ENCODE data around the gene UBL4A.

The UBL4A gene

DNA sequence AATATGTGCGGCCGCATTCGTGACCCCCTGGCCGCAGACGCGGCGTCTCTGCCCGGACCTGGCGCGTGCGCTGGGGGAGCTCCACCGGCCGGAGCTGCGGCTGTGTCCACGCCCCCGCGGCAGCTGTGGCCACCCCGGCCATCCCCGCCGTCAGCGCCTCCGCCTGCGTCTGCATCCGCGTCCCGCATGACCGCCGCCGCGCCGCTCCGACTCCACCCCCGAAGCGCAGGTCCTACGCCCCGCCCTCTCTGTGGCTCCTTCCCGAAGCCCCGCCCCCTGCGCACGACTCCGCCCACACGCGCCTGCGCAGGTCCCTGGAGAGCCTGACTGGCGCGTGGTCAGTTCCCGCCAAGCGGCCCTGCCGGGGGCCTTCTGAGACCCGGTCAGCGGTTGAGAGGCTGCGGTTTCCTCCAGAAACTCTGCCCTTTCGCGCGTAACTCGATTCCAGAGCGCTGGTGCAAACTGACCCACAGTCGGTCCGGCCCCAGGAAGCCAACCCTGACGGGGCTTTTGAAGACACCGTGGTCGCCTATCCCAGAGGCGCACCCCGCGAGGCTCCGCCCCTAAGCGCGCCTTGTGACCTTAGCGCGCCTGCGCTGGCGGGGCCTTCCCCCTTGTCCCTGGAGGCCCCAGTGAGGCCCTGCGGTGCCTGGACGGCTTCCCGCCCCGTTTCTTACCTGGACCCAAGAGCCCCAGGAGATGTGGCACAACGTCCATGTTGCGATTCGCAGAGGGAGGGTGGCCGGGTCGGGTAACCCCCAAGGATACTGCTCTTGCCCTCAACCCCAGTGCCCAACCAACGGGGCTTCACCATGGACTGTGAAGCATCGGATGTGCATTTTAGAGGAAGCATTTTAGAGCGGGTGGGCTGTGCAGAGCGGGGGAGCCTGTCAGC, 7.4 kb downstream of the UBL4A start, which contains the start of gene LAGE3:
TSS of gene LAGE3 (minus strand) at position 554 of the 895 bp plus-strand sequence. CDS start at position 188, 366 bp downstream.
- Mint-ChIP-seq H3K27me3 (no peaks in the 10 kb centered on the region), H3K36me3 (ENCODE audit: low read depth) (peaks cover 12% of the 10 kb centered on the region), H3K4me3 (peak within 1 kb of the TSS; percentile 86), H3K9me3 (no peaks in the 10 kb centered on the region), H3K4me1 (ENCODE audit: low read depth) (peaks cover 26% of the 10 kb centered on the region), H3K27ac (peak within 1 kb of the TSS; percentile 94)

DNA sequence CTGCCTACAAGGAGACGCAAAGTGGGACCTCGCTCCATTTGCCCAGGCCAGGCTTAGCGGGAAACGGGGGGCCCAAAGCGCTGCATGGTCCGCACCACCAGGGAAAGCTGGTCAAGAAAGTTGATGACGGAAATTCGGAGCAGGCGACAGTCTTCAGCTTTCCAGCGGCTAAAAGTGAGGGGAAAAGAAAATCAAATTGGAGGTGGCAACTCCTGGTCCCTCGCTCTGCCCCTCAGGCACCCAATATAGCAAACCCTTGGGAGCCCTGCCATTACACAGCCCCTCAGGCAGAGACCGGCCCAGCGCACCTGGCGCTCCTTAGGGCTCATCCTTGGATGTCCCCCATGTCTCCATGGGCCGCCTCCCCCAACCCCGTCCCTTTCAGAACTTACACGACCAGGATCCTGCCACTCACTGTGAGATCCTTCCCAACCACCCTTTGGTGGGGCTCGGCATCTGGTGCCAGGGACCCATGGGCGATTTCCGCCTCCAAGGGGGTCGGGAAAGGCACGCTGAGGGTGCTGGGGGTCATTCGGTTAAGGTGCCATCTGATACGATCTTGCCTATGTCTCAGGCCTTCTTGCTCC, 8.4 kb downstream of the UBL4A start:
- Mint-ChIP-seq H3K27ac (peak overlapping the region; percentile 55), H3K27me3 (no peaks in the 10 kb centered on the region), H3K4me3 (peak overlapping the region; percentile 86), H3K9me3 (no peaks in the 10 kb centered on the region), H3K36me3 (ENCODE audit: low read depth) (peaks cover 5% of the 10 kb centered on the region), H3K4me1 (ENCODE audit: low read depth) (peaks cover 20% of the 10 kb centered on the region)

GRCh38 chrX:154476821-154477220, 9.6 kb downstream of the UBL4A start:
- peaks cover 20% of the 10 kb centered on the region for H3K4me1 Mint-ChIP-seq (ENCODE audit: low read depth)
- peaks cover 5% of the 10 kb centered on the region for H3K36me3 Mint-ChIP-seq (ENCODE audit: low read depth)
- H3K9me3 Mint-ChIP-seq: no peaks in the 10 kb centered on the region
- no peak overlapping the region for H3K4me3 Mint-ChIP-seq
- H3K27ac Mint-ChIP-seq: no peak overlapping the region
- no peaks in the 10 kb centered on the region for H3K27me3 Mint-ChIP-seq

DNA sequence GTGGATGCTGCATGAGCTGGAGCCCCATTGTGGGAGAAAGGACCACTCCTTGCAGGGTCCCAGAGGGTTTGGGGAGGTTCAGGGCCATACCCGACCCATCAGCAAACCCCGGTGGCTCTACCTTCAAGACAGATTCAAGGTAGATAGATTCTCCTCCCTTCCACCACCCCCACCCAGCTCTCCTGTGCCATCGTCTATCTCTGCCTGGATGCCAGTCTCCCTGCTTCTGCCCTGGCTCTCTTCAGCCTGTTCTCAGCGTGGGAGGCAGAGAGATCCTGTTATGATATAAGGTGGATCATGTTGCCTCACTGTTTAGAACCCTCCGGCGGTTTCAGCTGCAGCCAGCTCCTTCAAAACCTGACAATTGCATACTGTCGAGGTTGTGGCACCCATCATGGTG, 12.7 kb downstream of the UBL4A start:
- Mint-ChIP-seq H3K4me3 (no peak overlapping the region), H3K36me3 (ENCODE audit: low read depth) (peaks cover 5% of the 10 kb centered on the region), H3K27me3 (no peaks in the 10 kb centered on the region), H3K4me1 (ENCODE audit: low read depth) (peaks cover 14% of the 10 kb centered on the region), H3K27ac (no peak overlapping the region), H3K9me3 (no peaks in the 10 kb centered on the region)

- Mint-ChIP-seq H3K4me3 (no peak overlapping the region), H3K27me3 (no peaks in the 10 kb centered on the region), H3K27ac (peak overlapping the region; percentile 45), H3K4me1 (ENCODE audit: low read depth) (peaks cover 10% of the 10 kb centered on the region), H3K9me3 (no peaks in the 10 kb centered on the region), H3K36me3 (ENCODE audit: low read depth) (peaks cover 5% of the 10 kb centered on the region)
Measured at GRCh38 chrX:154472685-154473632, 13.5 kb downstream of the UBL4A start.

- H3K27me3 Mint-ChIP-seq: no peaks in the 10 kb centered on the region
- no peak overlapping the region for H3K27ac Mint-ChIP-seq
- no peaks in the 10 kb centered on the region for H3K9me3 Mint-ChIP-seq
- peaks cover 4% of the 10 kb centered on the region for H3K4me1 Mint-ChIP-seq (ENCODE audit: low read depth)
- H3K4me3 Mint-ChIP-seq: no peak overlapping the region
- peaks cover 5% of the 10 kb centered on the region for H3K36me3 Mint-ChIP-seq (ENCODE audit: low read depth)
Measured at GRCh38 chrX:154471839-154472684, 14.4 kb downstream of the UBL4A start.

DNA sequence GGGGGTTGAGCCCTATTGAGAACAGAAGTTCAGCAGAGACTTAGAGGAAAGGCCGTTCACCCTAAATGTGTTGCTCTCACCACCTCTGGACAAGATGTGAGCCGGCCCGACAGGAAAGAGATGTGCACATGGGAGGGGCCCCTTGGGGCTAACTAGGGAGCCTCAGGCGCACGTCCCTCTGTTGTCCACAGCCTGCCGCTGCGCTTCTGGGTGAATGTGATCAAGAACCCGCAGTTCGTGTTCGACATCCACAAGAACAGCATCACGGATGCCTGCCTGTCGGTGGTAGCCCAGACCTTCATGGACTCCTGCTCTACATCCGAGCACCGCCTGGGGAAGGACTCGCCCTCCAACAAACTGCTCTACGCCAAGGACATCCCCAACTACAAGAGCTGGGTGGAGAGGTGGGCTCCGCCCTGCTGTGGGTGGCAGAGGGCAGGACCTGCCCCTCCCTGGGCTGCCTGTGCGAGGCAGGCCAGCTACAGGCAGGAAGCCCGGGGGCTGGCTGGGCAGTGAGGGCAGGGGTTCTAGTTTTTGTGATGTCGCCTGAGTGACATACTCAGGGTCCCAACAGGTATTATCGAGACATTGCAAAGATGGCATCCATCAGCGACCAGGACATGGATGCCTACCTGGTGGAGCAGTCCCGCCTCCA, 15.4 kb downstream of the UBL4A start:
- no peak overlapping the region for H3K27ac Mint-ChIP-seq

DNA sequence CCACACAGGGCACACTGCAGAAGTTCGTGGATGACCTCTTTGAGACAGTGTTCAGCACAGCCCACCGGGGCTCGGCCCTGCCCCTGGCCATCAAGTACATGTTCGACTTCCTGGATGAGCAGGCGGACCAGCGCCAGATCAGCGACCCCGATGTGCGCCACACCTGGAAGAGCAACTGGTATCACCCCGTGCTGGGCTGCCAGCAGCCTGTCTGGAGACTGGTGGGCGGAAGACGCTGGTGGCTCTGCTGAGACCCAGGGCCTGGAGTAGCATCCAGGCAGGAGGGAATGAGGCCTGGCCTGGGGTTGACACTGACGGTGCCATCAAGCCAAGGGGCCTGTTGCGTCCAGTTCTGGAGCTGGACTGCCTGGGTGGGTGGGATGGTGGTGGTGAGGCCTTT, 16.0 kb downstream of the UBL4A start:
- Mint-ChIP-seq H3K9me3 (no peaks in the 10 kb centered on the region), H3K27ac (no peak overlapping the region), H3K4me3 (no peak overlapping the region), H3K4me1 (ENCODE audit: low read depth) (peaks cover under 1% of the 10 kb centered on the region), H3K27me3 (no peaks in the 10 kb centered on the region), H3K36me3 (ENCODE audit: low read depth) (peaks cover 2% of the 10 kb centered on the region)

More for the DNA sequence above, 15.4 kb downstream of the UBL4A start:
- H3K36me3 Mint-ChIP-seq (ENCODE audit: low read depth): peaks cover 5% of the 10 kb centered on the region
- no peaks in the 10 kb centered on the region for H3K27me3 Mint-ChIP-seq
- peaks cover 4% of the 10 kb centered on the region for H3K4me1 Mint-ChIP-seq (ENCODE audit: low read depth)
- H3K4me3 Mint-ChIP-seq: no peak overlapping the region
- H3K9me3 Mint-ChIP-seq: no peaks in the 10 kb centered on the region

DNA sequence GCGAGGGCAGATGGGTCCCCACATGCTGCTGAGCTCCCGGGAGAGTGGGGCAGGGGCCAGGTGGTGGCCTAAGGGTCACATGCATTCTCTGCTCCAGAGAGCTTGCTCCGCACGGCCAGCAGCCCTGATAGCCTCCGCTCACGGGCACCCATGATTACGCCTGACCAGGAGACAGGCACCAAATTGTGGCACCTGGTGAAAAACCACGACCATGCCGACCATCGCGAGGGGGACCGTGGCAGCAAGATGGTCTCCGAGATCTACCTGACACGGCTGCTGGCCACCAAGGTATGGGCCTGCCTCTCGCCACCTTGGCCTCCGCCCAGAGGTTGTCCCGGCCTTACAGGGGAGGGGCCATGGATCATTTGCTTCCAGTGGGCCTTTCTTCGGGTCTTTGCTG, 16.5 kb downstream of the UBL4A start:
- H3K9me3 Mint-ChIP-seq: no peaks in the 10 kb centered on the region
- H3K4me1 Mint-ChIP-seq (ENCODE audit: low read depth): no peaks in the 10 kb centered on the region
- no peaks in the 10 kb centered on the region for H3K36me3 Mint-ChIP-seq (ENCODE audit: low read depth)
- no peak overlapping the region for H3K27ac Mint-ChIP-seq
- H3K27me3 Mint-ChIP-seq: no peaks in the 10 kb centered on the region
- H3K4me3 Mint-ChIP-seq: no peak overlapping the region

DNA sequence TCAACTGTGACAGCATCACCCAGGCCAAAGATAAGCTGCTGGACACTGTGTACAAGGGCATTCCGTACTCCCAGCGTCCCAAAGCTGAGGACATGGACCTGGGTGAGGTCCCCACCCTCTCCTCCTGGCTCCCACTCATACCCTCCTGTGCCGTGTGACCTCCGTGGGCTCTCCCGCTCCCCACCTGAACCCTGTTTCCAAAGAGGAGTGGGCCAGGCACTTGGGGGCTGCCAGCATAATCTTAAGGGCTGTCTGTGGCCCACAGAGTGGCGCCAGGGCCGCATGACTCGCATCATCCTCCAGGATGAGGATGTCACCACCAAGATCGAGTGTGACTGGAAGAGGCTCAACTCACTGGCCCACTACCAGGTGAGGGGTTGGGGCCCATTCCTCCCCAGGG, 17.3 kb downstream of the UBL4A start:
- no peaks in the 10 kb centered on the region for H3K36me3 Mint-ChIP-seq (ENCODE audit: low read depth)

DNA sequence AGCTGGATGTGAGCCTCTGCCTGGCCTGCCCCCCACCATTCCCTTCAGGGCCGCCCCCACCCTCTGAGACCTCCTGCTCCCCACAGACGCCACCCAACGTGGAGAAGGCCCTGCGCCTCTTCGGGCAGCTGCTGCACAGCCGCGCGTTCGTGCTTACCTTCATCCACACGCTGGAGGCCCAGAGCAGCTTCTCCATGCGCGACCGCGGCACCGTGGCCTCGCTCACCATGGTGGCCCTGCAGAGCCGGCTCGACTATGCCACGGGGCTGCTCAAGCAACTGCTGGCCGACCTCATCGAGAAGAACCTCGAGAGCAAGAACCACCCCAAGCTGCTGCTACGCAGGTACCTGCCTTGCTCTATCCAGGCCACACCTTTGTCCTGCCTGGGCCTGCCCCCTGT, 18.2 kb downstream of the UBL4A start:
- Mint-ChIP-seq H3K9me3 (no peaks in the 10 kb centered on the region), H3K4me3 (no peak overlapping the region), H3K4me1 (ENCODE audit: low read depth) (no peaks in the 10 kb centered on the region), H3K27ac (no peak overlapping the region), H3K27me3 (no peaks in the 10 kb centered on the region), H3K36me3 (ENCODE audit: low read depth) (no peaks in the 10 kb centered on the region)

More for the DNA sequence above, 17.3 kb downstream of the UBL4A start:
- H3K4me3 Mint-ChIP-seq: no peak overlapping the region
- no peaks in the 10 kb centered on the region for H3K27me3 Mint-ChIP-seq
- no peaks in the 10 kb centered on the region for H3K9me3 Mint-ChIP-seq
- H3K4me1 Mint-ChIP-seq (ENCODE audit: low read depth): no peaks in the 10 kb centered on the region
- no peak overlapping the region for H3K27ac Mint-ChIP-seq

DNA sequence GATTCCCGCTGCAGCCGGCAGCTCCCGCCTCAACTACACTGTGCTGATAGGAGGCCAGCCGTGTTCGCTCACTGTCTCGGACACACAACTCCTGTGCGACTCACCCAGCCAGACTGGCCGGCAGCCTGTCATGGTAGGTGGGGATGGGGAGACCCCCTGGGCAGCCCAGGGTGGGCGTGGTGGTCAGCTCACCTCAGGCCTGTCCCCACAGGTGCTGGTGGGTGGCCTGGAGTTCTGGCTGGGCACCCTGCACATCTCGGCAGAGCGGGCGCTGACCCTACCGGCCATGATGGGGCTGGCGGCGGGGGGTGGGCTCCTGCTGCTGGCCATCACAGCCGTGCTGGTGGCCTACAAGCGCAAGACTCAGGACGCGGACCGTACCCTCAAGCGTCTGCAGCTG, 18.9 kb downstream of the UBL4A start:
- no peak overlapping the region for H3K4me3 Mint-ChIP-seq
- no peak overlapping the region for H3K27ac Mint-ChIP-seq
- no peaks in the 10 kb centered on the region for H3K27me3 Mint-ChIP-seq
- H3K36me3 Mint-ChIP-seq (ENCODE audit: low read depth): no peaks in the 10 kb centered on the region
- H3K9me3 Mint-ChIP-seq: no peaks in the 10 kb centered on the region
- no peaks in the 10 kb centered on the region for H3K4me1 Mint-ChIP-seq (ENCODE audit: low read depth)

GRCh38 chrX:154466907-154467306, 19.5 kb downstream of the UBL4A start:
- no peaks in the 10 kb centered on the region for H3K4me1 Mint-ChIP-seq (ENCODE audit: low read depth)
- H3K27ac Mint-ChIP-seq: no peak overlapping the region
- H3K9me3 Mint-ChIP-seq: no peaks in the 10 kb centered on the region
- H3K36me3 Mint-ChIP-seq (ENCODE audit: low read depth): no peaks in the 10 kb centered on the region
- H3K27me3 Mint-ChIP-seq: no peaks in the 10 kb centered on the region
- no peak overlapping the region for H3K4me3 Mint-ChIP-seq

- H3K9me3 Mint-ChIP-seq: no peaks in the 10 kb centered on the region
- H3K4me1 Mint-ChIP-seq (ENCODE audit: low read depth): no peaks in the 10 kb centered on the region
- no peak overlapping the region for H3K27ac Mint-ChIP-seq
- H3K27me3 Mint-ChIP-seq: no peaks in the 10 kb centered on the region
- no peak overlapping the region for H3K4me3 Mint-ChIP-seq
- peaks cover 4% of the 10 kb centered on the region for H3K36me3 Mint-ChIP-seq (ENCODE audit: low read depth)
Measured at GRCh38 chrX:154466036-154466435, 20.4 kb downstream of the UBL4A start.

Measured in stimulated activated naive CD8-positive, alpha-beta T cell treated with anti-CD3 and anti-CD28 coated beads, Interleukin-15, Interleukin-2, amounts not matched to agents 100 ng/mL and 50 ng/mL, for 24 hours (primary cell).